Activated naive CD4-positive, alpha-beta T cell (primary cell): ENCODE data around the gene DGKD.
"Not testable (repeated sequence)": the region's sequence is repeated elsewhere in the genome, so short reads cannot be mapped to it uniquely, and the experiment has no call there.

Experiments used
- DNase-seq, 4 experiments: peaks; one replicate each; lab custom pipeline; 2025; lab: John Stamatoyannopoulos, UW

Gene DGKD

GRCh38 chr2:233386382-233387041 lies 32.2 kb downstream of the DGKD start:
- no peak for DNase-seq

DNA sequence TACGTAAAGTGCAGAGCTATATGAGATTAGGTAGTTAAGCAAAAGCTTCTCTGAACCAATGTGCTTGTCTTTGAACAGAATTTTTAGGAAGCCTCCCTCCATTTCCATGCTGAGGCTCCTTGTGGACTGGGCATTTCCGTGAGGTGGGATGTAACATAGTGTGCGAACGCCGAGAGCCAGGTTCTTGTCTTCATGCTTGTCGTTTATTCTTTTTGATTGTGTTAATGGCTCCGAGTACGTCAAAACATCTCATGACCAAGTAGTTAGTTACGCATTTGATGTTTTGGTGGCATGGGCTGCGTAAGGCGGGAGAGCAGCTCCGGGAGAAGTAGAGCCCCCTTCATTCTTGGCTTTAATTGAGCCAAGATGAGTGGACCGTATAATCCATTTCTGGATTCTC lies 32.9 kb downstream of the DGKD start:
- DNase-seq: no peak

DNA sequence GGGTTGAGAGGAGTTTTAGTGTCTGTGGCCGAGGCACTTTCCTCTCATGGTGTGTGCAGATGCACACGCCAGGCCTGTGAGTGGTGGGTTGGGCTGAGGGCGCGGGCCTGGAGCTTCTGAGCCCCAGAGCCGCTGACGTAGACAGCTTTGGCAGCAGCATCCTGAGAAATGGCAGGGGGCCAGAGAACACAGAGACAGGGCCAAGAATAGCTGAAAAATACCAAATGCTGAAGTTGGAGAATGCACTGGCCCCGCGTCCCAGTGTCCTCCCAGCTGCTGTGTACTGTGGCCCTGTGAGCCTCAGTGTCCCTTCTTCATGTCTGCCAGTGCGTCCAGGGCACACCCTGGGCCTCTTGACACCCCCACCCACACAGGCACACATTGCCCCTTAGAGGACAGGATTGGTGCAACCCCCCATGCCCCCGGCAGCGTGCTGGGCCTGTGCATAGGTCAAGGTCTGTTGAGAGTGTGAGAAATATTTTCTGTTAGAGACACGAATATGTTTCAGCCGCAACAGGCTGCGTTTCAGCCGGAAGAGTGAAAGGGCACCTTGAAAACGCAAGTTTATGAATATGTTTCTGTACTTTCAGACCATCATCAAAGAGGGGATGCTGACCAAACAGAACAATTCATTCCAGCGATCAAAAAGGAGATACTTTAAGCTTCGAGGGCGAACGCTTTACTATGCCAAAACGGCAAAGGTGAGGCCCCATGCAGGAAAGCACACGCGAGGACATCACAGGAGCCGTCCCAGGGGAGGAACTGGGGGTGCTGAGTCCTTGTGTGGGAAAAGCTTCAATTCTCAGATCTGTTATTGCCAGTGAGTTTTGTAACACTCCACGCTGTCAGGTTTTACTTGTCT lies 33.6 kb downstream of the DGKD start:
- DNase-seq: no peak

DNA sequence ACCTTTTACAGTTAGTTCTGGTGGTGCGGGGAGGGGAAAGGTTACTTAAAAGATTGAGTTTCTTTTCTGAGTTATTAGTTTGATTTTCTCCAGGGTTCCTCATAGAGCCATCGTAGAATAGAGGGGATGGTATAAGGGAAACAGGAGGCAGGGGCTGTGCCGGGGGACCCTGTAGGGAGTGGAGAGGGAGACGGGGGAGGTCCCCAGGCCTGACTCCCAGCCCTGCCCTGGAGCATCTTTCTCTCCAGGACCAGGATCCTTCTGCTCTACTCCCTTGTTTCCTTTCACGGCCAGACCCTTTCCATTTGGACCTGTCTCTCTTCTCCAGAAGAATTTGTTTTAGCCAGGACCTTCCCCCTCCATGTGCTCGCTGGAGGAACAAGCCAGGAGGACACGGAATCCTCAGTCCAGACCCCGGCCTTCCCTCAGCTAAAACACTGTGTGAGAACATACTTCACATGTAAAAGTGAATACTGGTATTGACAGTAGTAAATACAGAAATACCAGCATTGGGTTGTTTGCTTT lies 35.4 kb downstream of the DGKD start:
- DNase-seq: no peak

DNA sequence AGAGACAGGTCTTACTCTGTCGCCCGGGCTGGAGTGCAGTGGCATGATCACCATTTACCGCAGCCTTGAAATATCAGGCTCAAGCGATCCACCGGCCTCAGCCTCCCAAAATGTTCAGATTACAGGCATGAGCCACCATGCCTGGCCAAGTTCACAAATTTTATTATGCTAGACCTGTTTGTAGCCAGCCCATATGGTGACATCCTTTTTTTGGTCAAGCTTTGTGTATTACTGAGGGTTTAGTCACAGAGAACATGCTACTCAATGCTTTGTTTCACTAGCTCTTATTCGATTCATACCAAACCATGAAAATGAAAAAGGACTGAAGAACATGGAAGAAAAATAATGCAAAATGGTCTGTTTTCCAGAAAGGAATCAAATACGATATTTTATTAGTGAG lies 41.4 kb downstream of the DGKD start:
- DNase-seq: no peak

- DNase-seq: not testable (repeated sequence)
Observed at GRCh38 chr2:233396726-233397665, 42.7 kb downstream of the DGKD start.

GRCh38 chr2:233399306-233400225 lies 45.3 kb downstream of the DGKD start:
- DNase-seq: no peak

- DNase-seq: no peak
Observed at GRCh38 chr2:233400341-233400740, 46.0 kb downstream of the DGKD start.

- DNase-seq: no peak
Observed at GRCh38 chr2:233400961-233401360, 46.7 kb downstream of the DGKD start.

GRCh38 chr2:233402346-233402745 lies 48.1 kb downstream of the DGKD start:
- DNase-seq: no peak

- no peak for DNase-seq
Observed at GRCh38 chr2:233402789-233403188, 48.5 kb downstream of the DGKD start.

- peak in 2 of 4 experiments; percentile 42 to 58 for DNase-seq
Observed at GRCh38 chr2:233404222-233404621, 49.9 kb downstream of the DGKD start.

DNA sequence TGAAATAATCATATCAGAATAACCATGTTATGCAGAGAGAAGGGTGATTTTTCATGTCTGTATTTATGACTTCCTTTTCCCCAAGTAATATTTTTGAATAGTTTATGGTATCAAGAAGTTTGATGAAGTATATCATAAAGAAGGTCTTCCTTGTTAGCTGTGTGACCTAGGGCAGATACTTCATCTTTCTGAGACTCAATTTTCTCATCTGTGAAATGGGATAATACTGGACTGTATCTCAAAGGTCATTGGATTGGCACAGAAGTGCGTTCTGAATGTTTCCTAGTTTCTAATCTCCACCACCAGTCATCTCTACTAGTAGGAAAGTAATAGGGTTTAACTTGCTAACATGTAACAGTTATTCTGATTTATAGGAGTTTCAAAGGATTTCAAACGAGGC lies 52.6 kb downstream of the DGKD start:
- no peak for DNase-seq

DNA sequence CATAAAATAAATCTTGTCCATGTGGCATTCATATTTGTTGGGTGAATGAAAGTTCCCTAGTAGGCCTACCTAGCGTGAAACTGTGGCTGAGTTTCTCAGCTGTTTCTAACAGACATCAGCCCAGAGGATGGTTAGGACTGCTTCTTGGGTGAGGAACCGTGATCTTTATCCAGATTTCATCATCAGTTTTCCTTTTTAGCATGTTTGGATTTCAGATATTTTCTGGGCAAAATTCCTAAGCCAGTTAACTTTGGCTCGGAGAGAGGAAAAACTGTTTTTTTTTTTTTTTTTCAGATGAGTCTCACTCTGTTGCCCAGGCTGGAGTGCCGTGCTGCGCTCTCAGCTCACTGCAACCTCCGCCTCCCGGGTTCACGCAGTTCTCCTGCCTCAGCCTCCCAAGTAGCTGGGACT lies 53.5 kb downstream of the DGKD start:
- no peak for DNase-seq

- no peak for DNase-seq
Observed at GRCh38 chr2:233408366-233409285, 54.3 kb downstream of the DGKD start.

DNA sequence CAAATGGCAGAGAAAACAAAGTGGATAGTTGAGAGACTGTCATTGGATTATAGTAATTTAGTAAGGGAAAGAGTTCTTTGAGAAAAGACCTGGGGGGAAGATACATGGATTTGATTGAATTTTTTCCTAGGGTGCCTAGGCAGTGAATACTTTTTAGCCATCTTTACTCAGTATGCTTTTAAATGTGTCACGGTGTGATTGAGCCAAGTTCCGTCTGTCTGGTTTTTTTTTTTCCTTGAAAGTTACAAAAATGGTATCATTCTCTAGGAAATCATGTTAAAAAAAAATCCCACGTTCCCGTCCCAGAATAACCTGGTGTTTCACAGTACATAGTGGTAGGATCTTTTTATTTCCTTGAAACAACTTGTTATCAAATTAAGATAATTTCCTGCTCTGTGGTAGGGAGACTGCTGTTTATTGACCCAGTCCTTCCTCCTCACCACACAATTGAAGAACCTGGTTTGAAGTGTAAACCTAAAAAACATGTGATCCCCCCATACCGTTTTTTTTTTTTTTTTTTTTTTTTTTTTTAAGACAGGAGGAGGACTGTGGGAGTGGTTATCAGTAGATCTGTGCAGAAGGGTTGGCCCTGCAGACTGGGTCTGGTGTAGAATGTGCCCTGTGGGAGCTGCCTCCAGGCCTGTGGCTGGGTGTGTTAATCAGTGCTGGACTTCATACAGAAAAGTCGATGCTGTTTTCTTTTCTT lies 55.1 kb downstream of the DGKD start:
- no peak for DNase-seq

DNA sequence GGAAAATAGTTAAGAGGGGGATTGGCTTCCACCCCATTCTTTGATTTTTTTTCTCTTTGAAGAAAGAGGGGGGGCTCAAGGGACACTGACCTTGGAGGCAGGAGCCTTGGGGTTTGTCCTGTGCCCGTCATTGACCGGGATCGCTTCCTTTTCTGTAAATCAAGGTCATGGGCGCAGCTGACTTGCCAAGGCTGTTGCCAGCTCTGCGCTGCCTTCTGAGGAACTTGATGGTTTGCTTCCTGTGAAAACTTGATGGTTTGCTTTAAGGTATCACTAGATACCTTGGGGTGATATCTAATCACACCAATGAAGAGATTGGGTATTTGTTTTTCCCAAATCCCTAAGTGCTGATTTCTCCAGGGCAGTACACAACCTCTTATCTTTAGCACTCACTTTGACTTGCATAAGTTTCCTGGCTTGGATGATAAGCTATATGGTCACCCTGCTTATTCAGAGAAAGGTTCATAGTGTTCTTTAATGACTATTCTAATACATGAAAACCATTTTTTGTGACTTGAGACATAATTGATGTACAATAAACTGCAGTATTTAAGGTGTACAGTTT lies 56.0 kb downstream of the DGKD start:
- no peak for DNase-seq

GRCh38 chr2:233411162-233411561 lies 56.9 kb downstream of the DGKD start:
- no peak for DNase-seq

DNA sequence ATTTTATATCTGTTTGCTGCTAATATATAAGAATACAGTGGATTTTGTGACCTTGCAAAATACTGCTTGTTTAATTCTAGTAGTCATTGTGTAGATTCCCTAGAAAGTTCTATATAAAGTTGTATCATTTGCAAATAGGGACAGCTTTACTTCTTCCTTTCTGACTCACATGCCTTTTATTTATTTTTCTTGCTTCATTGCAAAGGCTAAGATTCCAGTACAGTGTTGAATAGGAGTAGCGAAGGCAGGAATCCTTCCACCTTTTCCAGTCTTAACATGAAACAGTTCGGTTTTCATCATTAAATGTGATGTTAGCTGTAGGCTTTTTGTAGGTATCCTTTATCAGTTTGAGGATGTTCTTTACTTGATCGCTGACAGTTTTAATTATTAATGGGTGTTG lies 58.1 kb downstream of the DGKD start:
- DNase-seq: no peak
